ENCODE results near the gene CDKAL1.
"Not testable (repeated sequence)": the region's sequence is repeated elsewhere in the genome, so short reads cannot be mapped to it uniquely, and the experiment has no call there.

Gene CDKAL1

GRCh38 chr6:21074484-21074883 lies 540.2 kb downstream of the CDKAL1 start:
- no peak for DNase-seq (ENCODE audit: low spot score)

DNA sequence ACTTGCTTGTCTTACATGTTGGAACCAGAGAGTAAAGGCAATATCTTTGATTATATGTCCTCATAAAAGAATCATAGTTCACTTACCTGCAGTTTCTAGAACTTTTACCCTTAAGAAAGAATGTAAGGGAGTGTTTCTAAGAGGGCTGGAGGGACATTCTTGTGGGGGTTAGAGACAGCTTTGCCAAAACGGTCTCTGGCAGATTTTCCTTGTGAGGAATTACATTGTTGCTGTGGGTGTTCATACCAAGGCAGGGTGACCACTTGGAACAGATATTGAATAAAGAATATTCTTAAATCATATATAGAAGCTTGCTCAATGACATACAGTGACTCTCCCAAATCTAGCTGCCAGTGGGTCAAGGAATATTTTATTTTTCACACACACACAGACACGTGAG lies 541.7 kb downstream of the CDKAL1 start:
- DNase-seq (ENCODE audit: low spot score): no peak

- no peak for DNase-seq (ENCODE audit: low spot score)
These were observed 544.2 kb downstream of the CDKAL1 start for GRCh38 chr6:21078497-21078896.

GRCh38 chr6:21079468-21080048 lies 545.3 kb downstream of the CDKAL1 start:
- DNase-seq (ENCODE audit: low spot score): no peak

- DNase-seq (ENCODE audit: low spot score): no peak
These were observed 546.0 kb downstream of the CDKAL1 start for GRCh38 chr6:21080221-21080620.

DNA sequence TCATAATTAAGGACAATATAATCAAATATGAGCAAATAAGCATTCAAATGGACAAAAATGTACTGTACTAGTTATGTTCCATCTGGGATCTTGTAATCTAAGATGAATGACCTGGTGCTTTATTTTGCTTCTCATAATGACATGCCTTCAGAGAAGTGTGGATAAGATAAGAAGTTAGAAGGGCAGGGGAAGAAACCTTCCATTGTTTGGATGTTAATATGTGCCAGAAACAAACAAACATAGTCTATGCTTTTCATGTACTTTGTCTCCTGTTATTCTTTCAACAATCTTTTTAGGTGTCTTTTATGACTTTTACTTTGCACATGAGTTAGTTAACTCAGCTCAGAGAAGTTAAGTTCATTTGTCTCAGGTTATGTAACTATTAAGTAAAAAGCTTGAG lies 547.8 kb downstream of the CDKAL1 start:
- no peak for DNase-seq (ENCODE audit: low spot score)

DNA sequence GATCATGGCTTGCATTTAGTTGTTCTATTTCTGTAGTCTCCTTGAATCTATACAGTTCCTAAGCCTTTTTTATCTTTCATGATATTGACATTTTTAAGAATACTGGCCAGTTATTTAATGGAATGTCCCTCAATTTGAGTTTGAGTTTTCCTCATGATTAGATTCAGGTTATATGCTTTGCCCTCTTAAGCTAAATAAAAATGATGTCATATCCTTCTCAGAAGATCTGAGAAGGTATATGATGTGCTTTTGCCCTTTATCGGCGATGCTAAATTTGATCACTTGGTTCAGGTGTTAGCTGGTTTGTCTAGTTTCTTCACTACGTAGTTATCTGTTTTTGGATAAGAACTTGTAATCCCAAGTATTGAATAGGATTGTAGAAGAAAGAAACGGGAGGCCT lies 549.5 kb downstream of the CDKAL1 start:
- DNase-seq (ENCODE audit: low spot score): no peak

GRCh38 chr6:21084656-21085055 lies 550.4 kb downstream of the CDKAL1 start:
- DNase-seq (ENCODE audit: low spot score): no peak

DNA sequence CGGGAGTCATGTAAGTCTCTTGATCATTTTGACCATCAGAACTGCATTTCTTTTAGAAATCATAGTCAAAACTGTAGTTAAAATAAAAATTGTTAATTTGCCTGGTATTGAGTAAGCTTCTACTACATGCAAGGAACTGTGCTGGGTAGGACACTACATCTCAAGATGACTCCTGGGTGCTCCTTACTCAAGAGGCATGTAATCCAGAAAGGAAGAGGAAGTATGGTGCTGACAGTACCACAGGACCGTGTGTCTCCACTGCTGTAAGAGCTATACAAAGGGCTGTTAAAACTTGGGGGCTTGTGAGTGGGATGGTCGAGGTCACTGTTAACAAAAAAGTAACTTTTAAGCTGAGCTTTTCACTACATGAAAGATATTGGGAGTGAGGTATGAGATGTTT lies 551.0 kb downstream of the CDKAL1 start:
- DNase-seq (ENCODE audit: low spot score): no peak

DNA sequence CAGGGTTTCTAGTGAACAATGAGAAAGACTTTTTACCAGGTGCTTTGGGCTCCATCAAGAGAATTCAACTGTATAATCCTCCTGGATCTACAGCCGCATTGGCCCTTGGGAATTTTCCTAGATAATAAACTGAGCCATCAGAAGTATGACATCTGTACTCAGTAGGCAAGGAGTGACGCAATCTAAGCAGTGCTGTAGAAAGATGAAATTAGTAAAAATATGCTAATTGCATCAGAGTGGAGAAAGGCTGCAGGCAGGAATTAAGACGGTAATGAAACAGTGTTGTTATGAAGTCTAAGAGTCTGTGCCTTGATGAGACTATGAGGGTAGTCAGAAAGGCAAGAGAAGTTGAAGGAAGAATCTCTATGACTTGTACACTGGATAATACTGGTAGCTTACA lies 551.4 kb downstream of the CDKAL1 start:
- DNase-seq (ENCODE audit: low spot score): no peak

DNA sequence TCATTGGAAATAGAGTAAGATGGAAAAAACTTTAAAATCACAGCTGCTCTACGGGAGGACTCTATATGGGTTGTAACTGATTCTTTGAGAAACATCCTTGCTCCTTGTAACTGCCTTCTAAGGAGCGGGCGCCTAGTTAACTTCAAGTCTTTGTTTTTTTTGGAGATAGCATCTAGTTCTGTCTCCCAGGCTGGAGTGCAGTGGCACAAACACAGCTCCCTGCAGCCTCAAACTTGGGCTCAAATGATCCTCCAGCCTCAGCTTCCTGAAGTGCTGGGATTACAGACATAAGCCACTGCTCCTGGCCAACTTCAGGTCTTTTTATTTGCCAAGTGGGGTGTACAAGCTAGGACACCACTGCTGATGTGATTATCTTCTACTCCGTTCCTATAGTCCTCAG lies 552.9 kb downstream of the CDKAL1 start:
- DNase-seq (ENCODE audit: low spot score): no peak

DNA sequence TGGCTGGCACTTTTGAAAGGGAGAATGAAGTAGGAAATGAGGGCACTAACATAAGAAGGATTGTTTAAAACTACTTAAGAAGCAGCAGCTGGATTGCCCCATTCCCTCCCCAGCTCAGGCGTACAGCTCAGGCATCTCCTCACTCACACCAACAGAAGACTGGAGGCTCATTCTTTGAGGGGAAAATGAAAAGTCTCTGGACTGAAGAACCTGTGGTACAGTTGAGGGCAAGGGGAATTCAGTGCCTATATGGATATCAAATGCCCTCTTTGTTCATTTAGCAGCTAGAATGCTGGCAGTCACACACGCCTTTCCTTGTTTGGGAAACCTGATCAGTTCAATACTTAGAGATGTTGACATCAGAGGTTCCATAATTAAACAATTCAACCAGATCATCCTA lies 557.2 kb downstream of the CDKAL1 start:
- no peak for DNase-seq (ENCODE audit: low spot score)

DNA sequence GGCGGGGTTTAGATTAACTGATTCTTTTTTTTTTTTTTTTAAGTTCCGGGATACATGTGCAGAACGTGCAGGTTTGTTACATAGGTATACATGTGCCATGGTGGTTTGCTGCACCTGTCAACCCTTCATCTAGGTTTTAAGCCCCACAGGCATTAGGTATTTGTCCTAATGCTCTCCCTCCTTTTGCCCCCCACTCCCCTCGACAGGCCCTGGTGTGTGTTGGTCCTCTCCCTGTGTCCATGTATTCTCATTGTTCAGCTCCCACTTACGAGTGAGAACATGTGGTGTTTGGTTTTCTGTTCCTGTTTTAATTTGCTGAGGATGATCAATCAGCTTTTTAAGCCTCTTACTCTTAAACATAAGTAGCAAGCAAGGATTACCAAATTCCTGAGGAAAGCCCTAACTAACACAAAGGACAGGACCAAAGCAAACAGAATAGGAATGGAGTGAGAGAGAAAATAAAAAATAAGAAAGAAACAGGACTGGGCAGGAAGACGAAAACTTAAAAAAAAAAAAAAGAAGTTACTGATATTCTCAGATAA lies 558.0 kb downstream of the CDKAL1 start:
- not testable (repeated sequence) for DNase-seq (ENCODE audit: low spot score)

DNA sequence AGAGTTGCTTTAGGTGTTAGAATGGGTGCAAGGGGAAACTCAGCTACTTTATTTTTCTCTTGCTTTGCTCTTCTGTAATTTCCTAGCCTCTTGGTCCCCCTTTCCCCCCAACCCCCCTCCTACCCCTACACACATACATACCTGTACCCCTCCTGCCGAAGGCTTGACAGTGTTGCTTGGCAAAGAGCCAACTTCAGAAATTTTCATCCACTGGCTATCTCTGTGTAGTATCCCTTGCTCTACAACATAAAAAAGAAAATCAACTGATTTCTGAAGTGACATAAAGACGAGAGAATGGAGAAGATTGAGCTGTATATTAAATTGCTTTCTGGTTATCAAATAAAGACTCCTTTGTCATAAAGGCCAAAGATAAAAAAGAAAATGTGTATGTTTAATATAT lies 561.2 kb downstream of the CDKAL1 start:
- DNase-seq (ENCODE audit: low spot score): no peak

DNA sequence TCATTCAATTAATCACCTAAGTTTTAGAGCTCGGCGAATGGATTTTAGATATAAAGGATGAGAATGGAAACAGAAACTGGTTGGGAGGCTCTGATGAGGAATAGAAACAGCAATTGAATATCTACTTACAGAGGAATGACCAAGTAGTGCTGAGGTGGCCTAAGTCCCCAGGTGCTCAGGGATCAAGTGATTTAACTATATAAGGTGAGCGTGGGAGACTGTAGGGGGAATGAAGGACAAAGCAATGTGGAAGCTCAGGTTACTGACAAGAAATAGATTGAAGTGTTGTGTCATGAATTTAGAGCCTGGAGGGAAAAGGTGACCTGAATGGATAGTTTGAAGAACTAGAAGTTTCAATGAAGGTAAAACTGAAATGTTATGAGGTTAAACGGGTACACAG lies 563.9 kb downstream of the CDKAL1 start:
- DNase-seq (ENCODE audit: low spot score): no peak

DNA sequence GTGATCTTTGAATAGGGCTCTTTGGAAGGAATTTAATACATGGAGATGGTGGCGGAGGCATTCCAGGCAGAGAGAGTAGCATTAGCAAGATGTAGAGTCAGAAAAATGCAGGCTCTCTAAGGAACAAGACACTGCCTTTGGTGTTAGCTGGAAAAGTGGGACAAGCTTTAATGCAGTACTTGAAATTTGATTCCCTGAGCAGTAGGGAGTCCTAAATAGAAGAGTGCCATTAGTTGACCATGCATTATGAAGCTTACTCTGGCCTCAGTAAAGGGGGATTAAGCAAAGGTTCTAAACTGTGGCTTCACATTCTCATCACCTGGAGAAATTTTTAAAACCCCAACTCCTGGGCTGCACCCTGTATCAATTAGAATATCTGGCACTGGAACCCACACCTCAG lies 564.5 kb downstream of the CDKAL1 start:
- no peak for DNase-seq (ENCODE audit: low spot score)

DNA sequence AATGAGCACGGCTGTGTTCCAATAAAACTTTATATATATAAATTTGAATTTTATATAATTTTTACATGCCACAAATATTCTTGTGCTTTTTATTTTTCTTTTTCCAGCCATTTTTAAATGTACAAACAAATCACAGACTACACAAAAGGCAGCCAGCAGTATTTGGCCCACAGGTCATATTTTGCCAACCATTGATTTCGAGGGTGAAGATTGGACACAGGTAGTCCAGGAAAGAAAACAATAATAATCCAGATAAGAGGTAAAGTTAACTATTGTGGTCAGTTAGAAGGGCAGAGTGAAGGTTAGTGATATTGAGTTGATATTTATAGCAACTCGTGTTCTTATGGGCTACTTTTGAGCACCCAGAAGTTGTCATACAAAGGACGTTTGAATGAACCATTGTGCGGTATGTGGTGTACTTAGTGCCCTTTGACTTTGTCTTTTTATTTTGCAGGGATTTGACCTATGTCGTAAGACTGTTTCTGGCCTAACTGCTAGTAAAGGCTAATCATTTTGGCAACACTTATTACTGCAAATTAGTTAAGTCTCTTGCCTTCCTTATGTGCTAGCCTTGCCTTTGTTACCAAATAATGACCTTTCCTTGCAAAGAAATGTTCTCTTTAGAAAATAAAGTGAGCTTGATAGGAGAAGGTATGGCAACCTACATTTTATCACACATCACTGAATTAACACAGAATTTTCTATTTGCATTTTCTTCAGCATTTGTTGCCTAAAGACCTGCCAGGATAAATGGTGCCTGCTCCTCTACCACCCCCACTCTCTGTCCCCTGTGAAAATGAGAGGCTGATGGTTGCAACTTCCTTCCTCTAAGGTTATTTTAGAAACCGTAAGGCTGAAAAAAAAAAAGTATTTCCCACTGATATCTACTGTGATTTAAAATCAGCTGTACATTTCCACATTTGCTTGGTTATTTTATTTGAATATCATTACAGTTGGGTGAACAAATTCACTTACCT lies 565.4 kb downstream of the CDKAL1 start:
- DNase-seq (ENCODE audit: low spot score): no peak

- DNase-seq (ENCODE audit: low spot score): no peak
These were observed 566.7 kb downstream of the CDKAL1 start for GRCh38 chr6:21100991-21101390.

DNA sequence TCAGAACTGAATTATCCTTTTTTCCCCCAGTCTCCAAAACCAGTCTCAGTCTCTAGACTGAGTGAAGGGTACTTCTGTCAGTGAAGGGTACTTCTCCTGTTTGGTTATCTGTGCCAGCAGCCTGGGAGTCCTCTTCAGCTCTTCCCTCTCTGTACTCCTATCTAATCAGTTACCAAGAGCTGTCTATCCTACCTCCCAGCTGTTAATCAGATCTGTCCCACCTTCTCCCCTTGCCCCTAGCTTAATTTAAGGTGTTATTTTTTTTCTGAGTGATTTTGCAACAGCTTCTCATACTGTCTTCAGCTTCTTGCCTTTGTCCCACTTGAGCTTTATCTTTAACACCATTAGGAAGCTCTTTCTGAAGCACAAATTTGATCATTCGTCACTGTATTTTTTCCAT lies 567.4 kb downstream of the CDKAL1 start:
- no peak for DNase-seq (ENCODE audit: low spot score)

DNA sequence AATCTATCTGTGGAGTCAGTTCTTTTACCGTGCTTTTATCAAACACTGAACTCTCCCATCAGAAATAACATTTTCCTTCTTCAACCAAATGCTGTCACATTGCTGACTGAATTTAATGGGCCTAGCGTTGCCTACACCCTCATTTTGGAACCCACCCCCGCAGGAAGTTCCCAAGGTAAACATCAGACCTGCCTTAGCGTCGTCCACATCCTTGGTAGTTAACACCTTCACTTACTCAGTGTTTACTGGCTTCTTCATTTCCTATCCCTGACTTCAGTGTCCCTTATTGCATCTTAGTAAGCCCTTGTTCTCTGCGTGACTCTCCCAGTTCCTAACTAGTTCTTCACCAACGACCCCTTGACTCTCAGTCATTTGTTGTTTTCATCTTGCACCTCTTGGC lies 567.9 kb downstream of the CDKAL1 start:
- no peak for DNase-seq (ENCODE audit: low spot score)

DNA sequence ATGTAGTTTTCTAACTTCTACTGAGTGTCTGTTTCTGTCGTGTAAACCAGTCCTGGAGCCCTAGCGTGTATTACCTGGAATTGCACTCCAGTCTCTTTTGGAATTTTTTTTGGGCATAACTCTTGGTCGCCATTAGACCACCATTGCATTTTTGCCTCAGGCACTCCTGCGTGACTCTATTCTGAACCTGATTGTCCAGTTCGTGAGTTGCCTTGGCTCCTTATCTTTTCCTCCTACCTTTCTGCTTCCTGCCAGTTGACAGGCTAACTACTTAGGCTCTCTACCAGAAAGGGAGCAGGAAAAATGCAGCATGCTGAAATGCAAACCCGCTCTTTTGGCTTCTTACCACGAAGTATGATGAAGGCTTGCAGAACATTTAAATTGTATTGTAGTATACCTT lies 568.4 kb downstream of the CDKAL1 start:
- no peak for DNase-seq (ENCODE audit: low spot score)

- DNase-seq (ENCODE audit: low spot score): no peak
These were observed 569.5 kb downstream of the CDKAL1 start for GRCh38 chr6:21103626-21104224.

GRCh38 chr6:21104288-21104687 lies 570.0 kb downstream of the CDKAL1 start:
- no peak for DNase-seq (ENCODE audit: low spot score)

All from cerebellar cortex (tissue), 1 donor.